Measurements from ENCODE around the gene NADSYN1.

DNA sequence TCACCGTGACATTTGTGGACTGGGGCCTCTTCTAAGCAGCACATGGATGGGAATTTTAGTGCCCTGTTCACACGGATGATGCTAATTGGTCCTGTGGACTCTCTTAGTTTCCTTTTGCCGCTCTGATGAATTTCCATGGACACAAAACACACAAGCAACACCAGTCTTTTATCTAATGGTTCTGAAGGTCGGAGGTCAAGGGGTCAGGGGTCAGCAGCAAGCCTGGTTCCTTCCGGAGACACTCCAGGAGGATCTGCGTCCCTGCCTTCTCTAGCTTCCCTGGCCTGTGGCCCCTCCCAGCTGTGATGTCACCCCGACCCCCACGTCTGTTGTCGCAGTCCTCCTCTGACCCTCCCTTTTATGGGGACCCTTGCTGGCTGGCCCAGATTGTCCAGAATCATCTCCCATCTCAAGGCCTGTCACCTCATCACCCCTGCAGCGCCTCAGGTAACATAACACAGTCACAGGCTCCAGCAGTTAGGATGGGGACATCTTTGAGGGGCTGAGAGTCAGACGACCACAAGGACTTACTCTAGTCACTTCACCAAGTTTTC is 6.8 kb downstream of the NADSYN1 start:
- TF ChIP-seq EZH2 (IDR thresholded peaks at IDR 0.05; ENCODE audit: borderline replicate concordance, low read depth, low read length, poor library complexity, severe bottlenecking): no peak
- no peak for TF ChIP-seq CTCF (conservative IDR thresholded peaks at IDR 0.05; ENCODE audit: low read depth, low read length)
